Rectal smooth muscle tissue (tissue), 1 donor: ENCODE results near the gene CCNT2.
A peak's percentile ranks its signal among the peaks of the same experiment; 100 is the strongest.
"Not testable (repeated sequence)": the region's sequence is repeated elsewhere in the genome, so short reads cannot be mapped to it uniquely, and the experiment has no call there.

ENCODE experiments used
- H3K27ac ChIP-seq: one replicate; pipeline ENCODE4 v1.7.0; 2013; ENCODE audit warnings: low read depth, low read length, inconsistent platforms
- H3K27me3 ChIP-seq: one replicate; pipeline ENCODE4 v1.7.0; 2013; ENCODE audit warnings: low read length; ENCODE audit not compliant: control insufficient read depth, insufficient read depth
- H3K36me3 ChIP-seq: one replicate; pipeline ENCODE4 v1.7.0; 2013; ENCODE audit warnings: low read length; ENCODE audit not compliant: control insufficient read depth, insufficient read depth
- H3K4me1 ChIP-seq: one replicate; pipeline ENCODE4 v1.7.0; 2013; ENCODE audit warnings: low read length; ENCODE audit not compliant: control insufficient read depth, insufficient read depth
- H3K4me3 ChIP-seq: one replicate; pipeline ENCODE4 v1.7.0; 2013; ENCODE audit warnings: low read length
- H3K9ac ChIP-seq: one replicate; pipeline ENCODE4 v1.7.0; 2013; ENCODE audit warnings: low read length

Gene CCNT2

DNA sequence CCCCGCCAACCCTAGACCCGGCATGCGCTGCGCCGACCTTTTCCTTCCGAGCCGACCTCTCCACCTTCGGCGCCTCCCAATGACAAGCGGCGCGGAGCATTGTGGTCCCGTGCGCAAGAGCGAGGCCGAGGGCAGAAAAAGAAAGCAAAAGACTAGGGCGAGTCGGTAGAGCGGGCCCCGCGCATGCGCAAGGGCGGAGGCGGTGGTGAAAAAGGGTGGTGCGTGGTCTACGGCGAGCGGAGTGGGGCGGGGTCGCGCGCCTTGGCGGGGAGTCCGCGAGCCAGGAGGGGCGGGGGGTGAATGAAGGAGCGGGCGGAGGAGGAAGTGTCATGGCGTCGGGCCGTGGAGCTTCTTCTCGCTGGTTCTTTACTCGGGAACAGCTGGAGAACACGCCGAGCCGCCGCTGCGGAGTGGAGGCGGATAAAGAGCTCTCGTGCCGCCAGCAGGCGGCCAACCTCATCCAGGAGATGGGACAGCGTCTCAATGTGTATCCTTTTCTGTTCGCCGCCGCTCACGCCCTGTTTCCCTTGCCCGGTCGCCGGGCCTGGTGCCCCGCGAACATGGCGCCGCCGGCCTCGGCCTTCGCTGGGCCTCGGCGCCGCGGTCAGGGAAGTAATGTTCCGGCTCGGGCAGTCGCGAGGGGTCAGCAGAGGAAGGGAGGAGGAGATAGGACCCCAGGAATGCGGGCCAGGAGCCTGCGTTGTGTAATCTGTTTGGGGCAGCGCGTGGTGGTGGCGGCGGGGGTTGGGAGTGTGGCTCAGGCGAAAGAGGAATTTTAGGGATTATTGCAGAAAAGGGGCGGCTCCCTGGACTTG, at the start of gene CCNT2:
Gene CCNT2 (plus strand): TSS at position 297 of the 815 bp plus-strand sequence. CDS start 33 bp downstream, at position 330.
- H3K27me3 ChIP-seq, result no peaks in the 10 kb centered on the region
- no peaks in the 10 kb centered on the region for H3K36me3 ChIP-seq
- peaks cover 14% of the 10 kb centered on the region for H3K4me1 ChIP-seq
- H3K9ac ChIP-seq, result peak within 1 kb of the TSS; percentile 92
- H3K27ac ChIP-seq, result peak within 1 kb of the TSS; percentile 98
- H3K4me3 ChIP-seq, result peak within 1 kb of the TSS; percentile 97

DNA sequence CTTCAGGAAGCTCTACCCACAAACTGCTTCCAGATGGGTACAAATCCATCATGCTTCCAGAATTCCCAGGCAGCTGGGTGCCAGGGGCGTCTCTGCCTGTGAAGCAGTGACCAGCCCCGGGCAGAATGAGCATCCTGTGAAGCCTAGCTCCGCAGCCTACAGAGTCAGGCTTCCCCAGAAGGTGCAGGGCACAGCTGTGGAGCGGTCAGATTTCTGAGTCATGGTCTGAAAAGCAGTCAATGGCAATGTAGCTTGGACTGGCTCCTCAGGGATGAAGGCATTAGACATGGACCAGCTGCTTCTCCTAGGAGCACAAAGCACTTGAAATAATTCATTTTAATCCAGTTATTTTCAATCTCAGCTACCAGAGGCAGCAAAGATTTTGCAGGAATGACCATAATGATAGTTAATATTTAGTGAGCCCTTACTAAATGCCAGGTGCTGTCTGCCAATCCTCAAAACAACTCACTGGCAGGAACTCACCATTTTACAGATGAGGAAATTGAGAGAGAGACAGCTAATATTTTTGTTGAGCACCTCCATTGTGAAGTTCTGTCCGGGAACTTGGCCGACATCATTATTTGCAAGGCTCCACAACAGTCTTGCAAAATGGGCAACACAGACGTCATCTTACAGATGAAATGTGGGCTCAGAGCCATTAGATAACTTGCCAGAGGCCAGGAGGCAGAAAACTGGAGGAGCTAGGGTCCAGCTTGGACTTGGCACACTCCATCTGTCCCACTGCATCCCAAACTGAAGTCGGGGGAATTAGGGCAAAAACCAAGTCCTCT, 48.5 kb upstream of the CCNT2 start:
- no peak overlapping the region for H3K9ac ChIP-seq
- H3K27ac ChIP-seq, result no peak overlapping the region
- no peak overlapping the region for H3K4me3 ChIP-seq
- no peaks in the 10 kb centered on the region for H3K4me1 ChIP-seq
- no peaks in the 10 kb centered on the region for H3K27me3 ChIP-seq
- no peaks in the 10 kb centered on the region for H3K36me3 ChIP-seq

DNA sequence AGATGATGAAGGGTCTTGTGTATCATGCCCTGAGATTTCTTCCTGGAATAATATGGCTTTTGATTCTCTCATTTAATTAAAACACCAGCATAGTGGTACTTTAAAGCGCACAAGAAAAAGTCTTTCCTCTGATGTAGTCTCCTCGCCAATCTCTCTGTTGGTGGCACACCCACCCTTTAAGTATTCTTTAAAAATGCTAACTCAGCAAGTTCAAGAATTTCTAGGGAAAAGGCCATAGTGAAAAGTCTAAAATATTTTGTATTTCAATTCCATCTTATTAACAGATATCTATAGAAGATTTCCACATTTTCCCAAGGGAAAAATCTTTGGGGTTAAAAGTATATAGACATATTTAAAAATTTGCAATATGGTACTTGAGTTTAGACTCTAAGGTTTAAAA, 45.5 kb upstream of the CCNT2 start:
- Histone ChIP-seq H3K27ac (no peak overlapping the region), H3K4me3 (no peak overlapping the region), H3K9ac (no peak overlapping the region), H3K36me3 (no peaks in the 10 kb centered on the region), H3K27me3 (no peaks in the 10 kb centered on the region), H3K4me1 (no peaks in the 10 kb centered on the region)

GRCh38 chr2:134875309-134875708, 43.3 kb upstream of the CCNT2 start:
- H3K27me3 ChIP-seq, result no peaks in the 10 kb centered on the region
- H3K27ac ChIP-seq, result no peak overlapping the region
- no peak overlapping the region for H3K4me3 ChIP-seq
- no peaks in the 10 kb centered on the region for H3K36me3 ChIP-seq
- no peak overlapping the region for H3K9ac ChIP-seq
- no peaks in the 10 kb centered on the region for H3K4me1 ChIP-seq

GRCh38 chr2:134882773-134883172, 35.8 kb upstream of the CCNT2 start:
- H3K4me1 ChIP-seq, result no peaks in the 10 kb centered on the region
- no peaks in the 10 kb centered on the region for H3K36me3 ChIP-seq
- H3K27ac ChIP-seq, result no peak overlapping the region
- H3K9ac ChIP-seq, result no peak overlapping the region
- H3K27me3 ChIP-seq, result no peaks in the 10 kb centered on the region
- no peak overlapping the region for H3K4me3 ChIP-seq

DNA sequence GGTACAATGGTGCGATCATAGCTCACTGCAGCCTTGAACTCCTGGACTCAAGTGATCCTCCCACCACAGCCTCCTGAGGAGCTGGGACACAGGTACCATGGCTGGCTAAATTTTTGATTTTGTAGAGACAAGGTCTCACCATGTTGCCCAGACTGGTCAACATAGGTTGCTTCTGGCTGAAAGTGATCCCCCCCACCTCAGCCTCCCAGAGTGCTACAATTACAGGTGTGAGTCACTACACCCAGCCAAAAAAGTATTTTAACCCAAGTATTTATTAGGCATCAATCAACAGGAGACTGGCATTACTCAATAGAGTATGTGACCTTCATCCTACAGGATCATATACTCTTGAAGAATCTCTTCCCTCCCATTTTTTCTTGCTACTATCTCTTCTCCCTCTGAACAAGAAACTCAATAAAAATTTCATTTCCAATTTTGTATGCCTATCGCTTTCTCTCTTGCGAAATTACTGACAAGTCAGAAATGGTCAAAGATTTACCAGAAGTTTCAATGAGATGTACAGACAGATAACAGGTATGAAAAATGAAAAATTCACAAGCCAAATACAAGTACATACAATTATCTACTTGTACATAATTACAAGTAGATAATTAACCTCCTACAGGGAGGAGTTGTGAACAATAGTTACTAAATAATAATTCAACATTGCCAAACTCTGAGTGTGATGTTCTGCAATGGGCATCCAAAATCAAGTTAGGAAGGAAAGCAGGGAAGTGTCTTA, 34.9 kb upstream of the CCNT2 start:
- H3K4me1 ChIP-seq, result no peaks in the 10 kb centered on the region
- no peak overlapping the region for H3K9ac ChIP-seq
- H3K27ac ChIP-seq, result no peak overlapping the region
- H3K4me3 ChIP-seq, result no peak overlapping the region
- no peaks in the 10 kb centered on the region for H3K27me3 ChIP-seq
- H3K36me3 ChIP-seq, result no peaks in the 10 kb centered on the region

- no peaks in the 10 kb centered on the region for H3K36me3 ChIP-seq
- no peaks in the 10 kb centered on the region for H3K4me1 ChIP-seq
- no peaks in the 10 kb centered on the region for H3K27me3 ChIP-seq
- H3K4me3 ChIP-seq, result no peak overlapping the region
- H3K27ac ChIP-seq, result no peak overlapping the region
- H3K9ac ChIP-seq, result no peak overlapping the region
Observed at GRCh38 chr2:134884435-134884834, 34.2 kb upstream of the CCNT2 start.

DNA sequence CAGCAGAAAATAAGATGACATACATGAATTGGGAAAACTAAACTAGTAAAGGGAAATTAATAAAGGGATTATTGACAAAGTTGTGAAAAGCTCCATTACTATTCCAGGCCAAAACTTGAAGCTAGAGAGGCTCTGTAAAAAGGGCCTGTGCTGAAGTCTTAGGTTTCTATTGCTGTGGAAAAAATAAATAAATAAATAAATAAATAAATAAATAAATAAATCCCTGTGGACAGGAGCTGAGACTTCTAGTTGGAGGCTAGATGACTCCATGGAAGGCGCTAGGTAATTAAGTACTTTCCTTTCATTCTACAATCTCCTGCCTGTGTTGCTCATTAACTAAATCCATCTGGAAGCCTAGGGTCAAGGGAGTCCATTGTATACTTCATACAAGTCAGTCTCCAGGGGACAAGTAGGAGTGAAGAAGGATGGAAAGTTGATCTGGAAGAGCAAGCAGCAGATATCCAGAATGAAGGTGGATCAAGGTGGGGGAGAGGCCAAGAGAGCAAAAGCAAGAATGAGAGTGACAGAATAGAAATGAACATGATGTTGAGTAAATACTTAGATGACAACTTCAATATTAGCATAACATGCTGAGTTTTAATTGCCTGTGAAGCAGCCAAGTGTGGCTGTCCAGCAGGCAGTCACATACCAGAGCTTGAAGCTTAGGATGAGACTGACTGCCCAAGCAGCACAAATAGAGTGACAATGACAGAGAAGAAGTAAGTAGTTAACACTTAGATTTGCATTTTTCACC, 26.2 kb upstream of the CCNT2 start:
- no peaks in the 10 kb centered on the region for H3K27me3 ChIP-seq
- no peaks in the 10 kb centered on the region for H3K36me3 ChIP-seq
- H3K27ac ChIP-seq, result no peak overlapping the region
- no peak overlapping the region for H3K4me3 ChIP-seq
- no peak overlapping the region for H3K9ac ChIP-seq
- H3K4me1 ChIP-seq, result no peaks in the 10 kb centered on the region

- H3K27me3 ChIP-seq, result no peaks in the 10 kb centered on the region
- no peaks in the 10 kb centered on the region for H3K4me1 ChIP-seq
- H3K36me3 ChIP-seq, result no peaks in the 10 kb centered on the region
- no peak overlapping the region for H3K27ac ChIP-seq
- no peak overlapping the region for H3K9ac ChIP-seq
- no peak overlapping the region for H3K4me3 ChIP-seq
Observed at GRCh38 chr2:134897932-134898331, 20.7 kb upstream of the CCNT2 start.

DNA sequence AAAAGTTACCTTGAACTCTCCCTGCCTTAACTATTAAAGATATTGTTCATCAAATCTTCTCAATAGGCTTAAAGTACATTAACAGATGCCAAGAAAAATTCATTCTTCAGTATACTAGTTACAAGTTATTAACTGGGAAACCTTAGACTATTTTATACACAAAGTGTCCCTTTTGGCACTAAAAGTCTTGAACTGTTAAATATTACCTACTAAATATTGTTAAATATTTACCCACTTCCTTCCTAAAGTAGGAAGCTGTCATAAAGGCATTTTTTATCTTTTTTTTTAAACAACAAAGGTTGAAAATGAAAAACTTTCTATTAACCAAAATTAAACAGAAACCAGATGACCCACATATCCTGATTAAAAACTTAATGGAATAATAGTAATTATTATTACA, 19.4 kb upstream of the CCNT2 start:
- Histone ChIP-seq H3K27me3 (no peaks in the 10 kb centered on the region), H3K27ac (no peak overlapping the region), H3K9ac (no peak overlapping the region), H3K4me1 (no peaks in the 10 kb centered on the region), H3K36me3 (no peaks in the 10 kb centered on the region), H3K4me3 (no peak overlapping the region)

GRCh38 chr2:134900151-134900550, 18.5 kb upstream of the CCNT2 start:
- no peak overlapping the region for H3K9ac ChIP-seq
- no peak overlapping the region for H3K4me3 ChIP-seq
- H3K27ac ChIP-seq, result no peak overlapping the region
- no peaks in the 10 kb centered on the region for H3K36me3 ChIP-seq
- H3K27me3 ChIP-seq, result no peaks in the 10 kb centered on the region
- no peaks in the 10 kb centered on the region for H3K4me1 ChIP-seq

GRCh38 chr2:134903701-134904100, 14.9 kb upstream of the CCNT2 start:
- H3K27me3 ChIP-seq, H3K4me1 ChIP-seq, H3K4me3 ChIP-seq, H3K27ac ChIP-seq, H3K9ac ChIP-seq, H3K36me3 ChIP-seq: not testable (repeated sequence)
